CD4-positive, alpha-beta T cell (primary cell): ENCODE measurements around the gene RFC2. TPM values are rescaled to one million over a fixed set of nuclear protein-coding genes. Genes with fewer than 3 reads are reported as not detected.

Experiments
- ATAC-seq: fragments of 200-7000 bp; cut with Tn5 transposase; one replicate; pipeline ENCODE4 v1.10.0; 2022; ENCODE audit warnings: mild to moderate bottlenecking; ENCODE audit not compliant: poor library complexity
- CTCF ChIA-PET: fragments of 350-600 bp; sonication (Branson Sonifier 250); formaldehyde crosslinking; loops from one replicate; lab custom pipeline; 2021; ENCODE audit warnings: antibody characterized with exemption, inconsistent platforms; lab: Charles Lee
- POLR2A ChIA-PET: fragments of 350-600 bp; sonication (Branson Sonifier 250); formaldehyde crosslinking; loops from one replicate; lab custom pipeline; 2021; ENCODE audit warnings: antibody characterized with exemption, inconsistent platforms; lab: Charles Lee
- DNase-seq, 14 experiments: peaks; one replicate each; pipeline ENCODE4 v3.0.0-alpha.2; 2013 to 2020; ENCODE audit warnings: mixed read lengths in 2 of 14
- H3K27ac ChIP-seq, 2 donors: one replicate each; pipeline versions ENCODE4 v1.5.1 to v1.7.0; 2013; ENCODE audit warnings: low read length in 2 of 2, low read depth in 1 of 2, mild to moderate bottlenecking in 1 of 2
- H3K27me3 ChIP-seq, 2 experiments: 1 replicate in 1 of 2; 2 replicates in 1 of 2; pipeline versions ENCODE4 v1.6.1 to v1.7.0; 2013; ENCODE audit warnings: low read length in 2 of 2, control low read depth in 1 of 2, mild to moderate bottlenecking in 1 of 2, moderate library complexity in 1 of 2; ENCODE audit not compliant: insufficient read depth in 2 of 2, control insufficient read depth in 1 of 2
- H3K36me3 ChIP-seq: one replicate; pipeline ENCODE4 v1.6.1; 2013; ENCODE audit warnings: low read length, control low read depth; ENCODE audit not compliant: insufficient read depth
- H3K4me1 ChIP-seq: one replicate; pipeline ENCODE4 v1.6.1; 2013; ENCODE audit warnings: low read length, control low read depth; ENCODE audit not compliant: insufficient read depth
- H3K4me3 ChIP-seq: one replicate; pipeline ENCODE4 v1.5.1; 2013; ENCODE audit warnings: mild to moderate bottlenecking, low read length, moderate library complexity
- H3K9me3 ChIP-seq, 2 experiments: 1 replicate in 1 of 2; 2 replicates in 1 of 2; pipeline versions ENCODE4 v1.6.1 to v1.7.0; 2013; ENCODE audit warnings: low read length in 2 of 2, mild to moderate bottlenecking in 2 of 2, control low read depth in 1 of 2, moderate library complexity in 1 of 2; ENCODE audit not compliant: control insufficient read depth in 1 of 2, insufficient read depth in 1 of 2
- H3K27ac Mint-ChIP-seq: one replicate; pipeline ENCODE4 v1.8.0; 2020; ENCODE audit warnings: mixed read lengths
- H3K27me3 Mint-ChIP-seq: one replicate; pipeline ENCODE4 v1.8.0; 2021; ENCODE audit warnings: mixed read lengths
- H3K36me3 Mint-ChIP-seq: one replicate; pipeline ENCODE4 v1.8.0; 2021; ENCODE audit warnings: low read depth, mixed read lengths
- H3K4me1 Mint-ChIP-seq: one replicate; pipeline ENCODE4 v1.8.0; 2021; ENCODE audit warnings: low read depth, mixed read lengths
- H3K4me3 Mint-ChIP-seq: one replicate; pipeline ENCODE4 v1.8.0; 2020; ENCODE audit warnings: mild to moderate bottlenecking, mixed read lengths
- H3K9me3 Mint-ChIP-seq: one replicate; pipeline ENCODE4 v1.8.0; 2020; ENCODE audit warnings: mixed read lengths
- CTCF ChIP-seq: fragments of 200-600 bp; IDR thresholded peaks from one replicate; pipeline ENCODE4 v1.8.0; 2022; ENCODE audit warnings: antibody characterized with exemption, mild to moderate bottlenecking
- intact Hi-C, 2 experiments: fragments of 100-400 bp; cut with DNase I in 1 of 2; cut with micrococcal nuclease in 1 of 2; formaldehyde crosslinking; loops; one replicate each; pipeline versions ENCODE4 v1.15.1 to v1.9.0; 2023 to 2025; cut with DNase I, micrococcal nuclease
- total RNA-seq, 174 experiments: library from RNA in 2 of 174; stranded (reverse) in 2 of 174; gene quantifications; one replicate each; pipeline ENCODE4 v1.2.3 and lab custom pipeline; 2021 to 2026

Gene RFC2
- total RNA-seq, 2 experiments from 2014 or later = 8.5 to 9.6 TPM

- no peak overlapping the region for H3K27ac ChIP-seq
- Mint-ChIP-seq H3K27ac (no peak overlapping the region), H3K27me3 (no peaks in the 10 kb centered on the region), H3K4me3 (peak overlapping the region; percentile 42), H3K36me3 (peaks cover 4% of the 10 kb centered on the region), H3K9me3 (no peaks in the 10 kb centered on the region), H3K4me1 (peaks cover 15% of the 10 kb centered on the region)
- ATAC-seq = no peak
- ChIA-PET CTCF (interaction anchor here (0.7 kb wide), 1 partner anchor 12 kb away, joined by 3 read pairs; no protein-coding TSS in a partner anchor), POLR2A (no interaction called here)
- no peaks in the 10 kb centered on the region for H3K27me3 ChIP-seq
- DNase-seq = no peak
- no peak for TF ChIP-seq CTCF
- peaks cover 13% of the 10 kb centered on the region for H3K4me1 ChIP-seq
- H3K36me3 ChIP-seq = no peaks in the 10 kb centered on the region
- H3K9me3 ChIP-seq = peaks cover 0 to 4% of the 10 kb centered on the region in 2 experiments
- H3K4me3 ChIP-seq = no peak overlapping the region
- intact Hi-C loops = no loop called here
These were observed 35.9 kb downstream of the RFC2 start for GRCh38 chr7:74218343-74218698.

GRCh38 chr7:74217455-74218342 lies 36.5 kb downstream of the RFC2 start:
- no peak overlapping the region for H3K27ac ChIP-seq
- H3K9me3 ChIP-seq = peaks cover 0 to 4% of the 10 kb centered on the region in 2 experiments
- Mint-ChIP-seq H3K36me3 (no peaks in the 10 kb centered on the region), H3K4me1 (peaks cover 15% of the 10 kb centered on the region), H3K27me3 (no peaks in the 10 kb centered on the region), H3K9me3 (no peaks in the 10 kb centered on the region), H3K4me3 (peak overlapping the region; percentile 42), H3K27ac (no peak overlapping the region)
- ChIA-PET CTCF (interaction anchor here (0.7 kb wide), 1 partner anchor 11 kb away, joined by 3 read pairs; no protein-coding TSS in a partner anchor), POLR2A (no interaction called here)
- H3K27me3 ChIP-seq = no peaks in the 10 kb centered on the region
- ATAC-seq = peak; percentile 32
- intact Hi-C loops = no loop called here
- H3K4me3 ChIP-seq = no peak overlapping the region
- no peaks in the 10 kb centered on the region for H3K36me3 ChIP-seq
- no peak for TF ChIP-seq CTCF
- H3K4me1 ChIP-seq = peaks cover 13% of the 10 kb centered on the region
- peak in 4 of 14 experiments; percentile 16 to 58 (median 37) for DNase-seq

- CTCF ChIA-PET = no interaction called here
These were observed 37.8 kb downstream of the RFC2 start for GRCh38 chr7:74216361-74216761.

More at GRCh38 chr7:74216361-74216761, 37.8 kb downstream of the RFC2 start:
- Mint-ChIP-seq H3K27ac (no peak overlapping the region), H3K27me3 (no peaks in the 10 kb centered on the region), H3K4me3 (no peak overlapping the region), H3K9me3 (no peaks in the 10 kb centered on the region), H3K4me1 (peaks cover 15% of the 10 kb centered on the region), H3K36me3 (no peaks in the 10 kb centered on the region)
- no peak for ATAC-seq
- peaks cover 0 to 4% of the 10 kb centered on the region in 2 experiments for H3K9me3 ChIP-seq
- H3K36me3 ChIP-seq = no peaks in the 10 kb centered on the region
- intact Hi-C loops = no loop called here
- H3K4me3 ChIP-seq = no peak overlapping the region
- no peak overlapping the region for H3K27ac ChIP-seq
- H3K4me1 ChIP-seq = peaks cover 13% of the 10 kb centered on the region
- no peak for DNase-seq
- no peak for TF ChIP-seq CTCF
- H3K27me3 ChIP-seq = no peaks in the 10 kb centered on the region
- POLR2A ChIA-PET = no interaction called here
